Thoracic aorta (tissue), 2 donors: ENCODE data around the gene CRABP2. TPM values are rescaled to one million over a fixed set of nuclear protein-coding genes. Genes with fewer than 3 reads are reported as not detected.

ENCODE experiments used
- ATAC-seq: fragments of 150-250 bp; one replicate; pipeline ENCODE4 v1.8.0; 2017; ENCODE audit warnings: low read depth; ENCODE audit not compliant: insufficient number of reproducible peaks, low FRiP score
- DNase-seq: peaks from one replicate; pipeline ENCODE4 v3.0.0-alpha.2; 2020; ENCODE audit warnings: low spot score
- H3K27ac ChIP-seq, 2 donors: fragments of 200-600 bp; sonication (generic); 1 replicate in 1 of 2; 2 replicates in 1 of 2; pipeline ENCODE4 v1.5.1; 2016; ENCODE audit warnings: mild to moderate bottlenecking in 2 of 2, moderate library complexity in 2 of 2
- H3K27me3 ChIP-seq: fragments of 200-600 bp; sonication (generic); replicated peaks from 2 replicates; pipeline ENCODE4 v1.6.0; 2016; ENCODE audit warnings: mild to moderate bottlenecking; ENCODE audit not compliant: insufficient read depth
- H3K36me3 ChIP-seq: fragments of 200-600 bp; sonication (generic); one replicate; pipeline ENCODE4 v1.5.1; 2016
- H3K4me1 ChIP-seq, 2 donors: fragments of 200-600 bp; sonication (generic); 1 replicate in 1 of 2; 2 replicates in 1 of 2; pipeline versions ENCODE4 v1.5.1 to v1.6.0; 2016; ENCODE audit warnings: low read depth in 2 of 2, mild to moderate bottlenecking in 1 of 2; ENCODE audit not compliant: control insufficient read depth in 1 of 2
- H3K4me3 ChIP-seq: fragments of 200-600 bp; sonication (generic); 2 replicates; pipeline ENCODE4 v1.5.1; 2016; ENCODE audit warnings: mild to moderate bottlenecking
- H3K9me3 ChIP-seq: fragments of 200-600 bp; sonication (generic); 2 replicates; pipeline ENCODE4 v1.5.1; 2016
- total RNA-seq, 2 donors: library from RNA; depleted of rRNA; stranded (reverse); fragments of >200 nt; gene quantifications; one replicate each; pipeline versions ENCODE4 v1.1.0 to v1.2.3, GENCODE V29; 2016
- TF ChIP-seq, protein P1 (sequence below): fragments of 200-600 bp; sonication (generic); IDR thresholded peaks from one replicate; pipeline ENCODE4 v1.5.1; 2019; ENCODE audit warnings: antibody characterized with exemption

CRABP2 gene
- total RNA-seq, 2 donors from 2014 or later = 1.3 to 7.0 TPM

- TF ChIP-seq, protein P1, sequence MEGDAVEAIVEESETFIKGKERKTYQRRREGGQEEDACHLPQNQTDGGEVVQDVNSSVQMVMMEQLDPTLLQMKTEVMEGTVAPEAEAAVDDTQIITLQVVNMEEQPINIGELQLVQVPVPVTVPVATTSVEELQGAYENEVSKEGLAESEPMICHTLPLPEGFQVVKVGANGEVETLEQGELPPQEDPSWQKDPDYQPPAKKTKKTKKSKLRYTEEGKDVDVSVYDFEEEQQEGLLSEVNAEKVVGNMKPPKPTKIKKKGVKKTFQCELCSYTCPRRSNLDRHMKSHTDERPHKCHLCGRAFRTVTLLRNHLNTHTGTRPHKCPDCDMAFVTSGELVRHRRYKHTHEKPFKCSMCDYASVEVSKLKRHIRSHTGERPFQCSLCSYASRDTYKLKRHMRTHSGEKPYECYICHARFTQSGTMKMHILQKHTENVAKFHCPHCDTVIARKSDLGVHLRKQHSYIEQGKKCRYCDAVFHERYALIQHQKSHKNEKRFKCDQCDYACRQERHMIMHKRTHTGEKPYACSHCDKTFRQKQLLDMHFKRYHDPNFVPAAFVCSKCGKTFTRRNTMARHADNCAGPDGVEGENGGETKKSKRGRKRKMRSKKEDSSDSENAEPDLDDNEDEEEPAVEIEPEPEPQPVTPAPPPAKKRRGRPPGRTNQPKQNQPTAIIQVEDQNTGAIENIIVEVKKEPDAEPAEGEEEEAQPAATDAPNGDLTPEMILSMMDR = no peak
- no peaks in the 10 kb centered on the region for H3K9me3 ChIP-seq
- H3K4me3 ChIP-seq = no peak overlapping the region
- no peak overlapping the region for H3K27ac ChIP-seq
- H3K4me1 ChIP-seq = no peaks in the 10 kb centered on the region
- ATAC-seq (no peak), DNase-seq (no peak)
- no peaks in the 10 kb centered on the region for H3K36me3 ChIP-seq
- no peaks in the 10 kb centered on the region for H3K27me3 ChIP-seq
These were observed 6.4 kb downstream of the CRABP2 start for GRCh38 chr1:156698995-156699394.

- no peaks in the 10 kb centered on the region for H3K36me3 ChIP-seq
- no peak for DNase-seq
- no peak overlapping the region for H3K4me3 ChIP-seq
- no peak overlapping the region for H3K27ac ChIP-seq
- no peak for ATAC-seq
- no peaks in the 10 kb centered on the region for H3K4me1 ChIP-seq
- no peaks in the 10 kb centered on the region for H3K27me3 ChIP-seq
- TF ChIP-seq, protein P1 = no peak
- no peaks in the 10 kb centered on the region for H3K9me3 ChIP-seq
These were observed 7.9 kb downstream of the CRABP2 start for GRCh38 chr1:156697481-156697880.

DNA sequence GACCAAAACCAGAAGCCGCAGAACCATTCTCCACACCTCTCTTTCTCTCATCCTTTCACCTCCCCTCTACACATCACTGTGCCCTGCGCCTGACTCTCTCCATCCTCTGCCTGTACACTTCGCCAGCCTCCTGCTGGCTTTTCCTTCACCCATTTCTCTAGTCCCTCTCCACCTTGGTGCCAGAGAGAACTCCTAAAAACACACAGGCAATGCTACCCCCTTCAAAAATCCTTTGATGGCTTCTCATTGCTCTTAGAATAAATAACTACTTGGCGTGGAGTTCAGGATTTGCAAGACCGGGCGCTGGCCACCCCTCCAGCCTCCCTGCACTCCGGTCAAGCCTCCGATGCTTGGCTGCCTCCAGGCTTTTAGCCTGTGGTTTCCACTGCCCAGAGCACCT is 8.6 kb downstream of the CRABP2 start:
- Histone ChIP-seq H3K36me3 (no peaks in the 10 kb centered on the region), H3K27me3 (no peaks in the 10 kb centered on the region), H3K27ac (no peak overlapping the region), H3K4me1 (no peaks in the 10 kb centered on the region), H3K9me3 (no peaks in the 10 kb centered on the region), H3K4me3 (no peak overlapping the region)
- no peak for DNase-seq
- ATAC-seq = no peak
- TF ChIP-seq, protein P1 = no peak

- no peak overlapping the region for H3K27ac ChIP-seq
These were observed 10.8 kb downstream of the CRABP2 start for GRCh38 chr1:156694690-156694962.

GRCh38 chr1:156693848-156694689 is 11.3 kb downstream of the CRABP2 start:
- no peak overlapping the region for H3K27ac ChIP-seq
- H3K4me1 ChIP-seq = peaks cover 0 to 4% of the 10 kb centered on the region in 2 donors
- no peak for DNase-seq
- no peaks in the 10 kb centered on the region for H3K36me3 ChIP-seq
- no peaks in the 10 kb centered on the region for H3K9me3 ChIP-seq
- no peak for ATAC-seq
- H3K27me3 ChIP-seq = peaks cover 10% of the 10 kb centered on the region
- no peak overlapping the region for H3K4me3 ChIP-seq
- TF ChIP-seq, protein P1 = no peak

More at GRCh38 chr1:156694690-156694962, 10.8 kb downstream of the CRABP2 start:
- Histone ChIP-seq H3K27me3 (peaks cover 10% of the 10 kb centered on the region), H3K9me3 (no peaks in the 10 kb centered on the region), H3K4me1 (peaks cover 0 to 4% of the 10 kb centered on the region in 2 donors), H3K36me3 (no peaks in the 10 kb centered on the region), H3K4me3 (no peak overlapping the region)
- DNase-seq (no peak), ATAC-seq (no peak)
- TF ChIP-seq, protein P1 = no peak
